GM10266 (cell line): Measurements from ENCODE around the gene OR1E2.
"Not testable (repeated sequence)": the region's sequence is repeated elsewhere in the genome, so short reads cannot be mapped to it uniquely, and the experiment has no call there.

ENCODE experiments used
- DNase-seq: peaks from one replicate; pipeline ENCODE4 v3.0.0; 2012; ENCODE audit errors: extremely low spot score
- TF ChIP-seq, protein P1 (sequence below): IDR thresholded peaks from 2 replicates; pipeline ENCODE4 v1.5.1; 2012; ENCODE audit warnings: mild to moderate bottlenecking, low read depth; ENCODE audit not compliant: control insufficient read depth, insufficient read depth; ENCODE audit errors: missing control alignments

OR1E2 gene

DNA sequence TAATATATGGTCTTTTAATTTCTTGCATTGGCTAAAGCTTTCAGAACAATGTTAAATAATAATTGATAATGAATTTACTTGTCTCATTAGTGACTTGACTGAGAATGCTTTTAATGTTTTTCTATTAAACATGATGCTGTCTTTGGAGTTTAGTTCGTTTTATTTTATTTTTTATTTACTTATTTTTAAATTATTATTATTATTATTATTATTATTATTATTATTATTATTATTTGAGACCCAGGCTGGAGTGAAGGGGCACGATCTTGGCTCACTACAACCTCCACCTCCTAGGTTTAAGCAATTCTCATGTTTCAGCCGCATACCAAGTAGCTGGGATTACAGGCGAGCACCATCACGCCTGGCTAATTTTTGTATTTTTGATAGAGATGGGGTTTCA, 18.0 kb downstream of the OR1E2 start:
- TF ChIP-seq, protein P1, sequence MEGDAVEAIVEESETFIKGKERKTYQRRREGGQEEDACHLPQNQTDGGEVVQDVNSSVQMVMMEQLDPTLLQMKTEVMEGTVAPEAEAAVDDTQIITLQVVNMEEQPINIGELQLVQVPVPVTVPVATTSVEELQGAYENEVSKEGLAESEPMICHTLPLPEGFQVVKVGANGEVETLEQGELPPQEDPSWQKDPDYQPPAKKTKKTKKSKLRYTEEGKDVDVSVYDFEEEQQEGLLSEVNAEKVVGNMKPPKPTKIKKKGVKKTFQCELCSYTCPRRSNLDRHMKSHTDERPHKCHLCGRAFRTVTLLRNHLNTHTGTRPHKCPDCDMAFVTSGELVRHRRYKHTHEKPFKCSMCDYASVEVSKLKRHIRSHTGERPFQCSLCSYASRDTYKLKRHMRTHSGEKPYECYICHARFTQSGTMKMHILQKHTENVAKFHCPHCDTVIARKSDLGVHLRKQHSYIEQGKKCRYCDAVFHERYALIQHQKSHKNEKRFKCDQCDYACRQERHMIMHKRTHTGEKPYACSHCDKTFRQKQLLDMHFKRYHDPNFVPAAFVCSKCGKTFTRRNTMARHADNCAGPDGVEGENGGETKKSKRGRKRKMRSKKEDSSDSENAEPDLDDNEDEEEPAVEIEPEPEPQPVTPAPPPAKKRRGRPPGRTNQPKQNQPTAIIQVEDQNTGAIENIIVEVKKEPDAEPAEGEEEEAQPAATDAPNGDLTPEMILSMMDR = no peak
- no peak for DNase-seq

DNA sequence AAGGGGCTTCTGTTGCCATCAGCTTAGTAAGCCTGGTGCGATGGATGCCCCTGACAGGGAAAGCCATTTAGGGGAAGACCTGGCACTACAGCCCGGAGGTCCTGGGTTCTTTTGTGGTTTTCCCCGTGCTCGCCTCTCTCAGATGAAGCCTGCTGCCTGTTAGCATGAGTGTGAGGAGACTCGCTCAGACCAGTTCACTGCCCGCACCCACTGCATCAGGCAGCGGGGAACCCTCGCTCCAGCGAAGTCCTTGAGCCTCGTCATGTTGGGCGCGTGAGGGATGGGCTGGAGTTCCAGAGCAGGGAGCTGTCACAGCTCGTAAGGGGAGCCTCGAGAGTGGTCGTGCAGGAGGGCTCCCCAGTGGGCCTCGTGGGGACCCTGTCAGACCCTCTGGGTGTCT, 21.4 kb downstream of the OR1E2 start:
- not testable (repeated sequence) for DNase-seq

DNA sequence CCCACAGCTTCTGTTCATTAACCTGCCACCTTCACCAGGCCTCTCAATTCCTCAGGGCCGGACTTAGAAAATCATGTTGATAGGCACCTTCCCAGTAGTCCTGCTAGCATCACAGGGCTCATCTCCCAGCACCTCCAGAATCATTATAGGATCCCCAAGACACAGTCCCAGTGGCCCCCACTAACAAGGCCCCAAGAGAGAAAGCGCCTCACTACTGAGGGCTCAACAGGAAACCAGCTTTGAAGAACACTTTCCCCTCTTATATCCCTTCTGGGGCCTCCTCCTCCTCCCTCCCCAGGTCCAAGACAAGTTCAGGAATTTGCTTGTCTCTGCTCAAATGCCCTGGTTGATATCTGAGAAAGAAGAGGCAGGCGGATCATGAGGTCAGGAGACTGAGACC, 22.6 kb downstream of the OR1E2 start, which contains the start of gene OR3A3:
OR3A3 (plus strand) TSS at position 301 of the 400 bp plus-strand sequence.
- TF ChIP-seq, protein P1 = no peak
- DNase-seq = no peak

DNA sequence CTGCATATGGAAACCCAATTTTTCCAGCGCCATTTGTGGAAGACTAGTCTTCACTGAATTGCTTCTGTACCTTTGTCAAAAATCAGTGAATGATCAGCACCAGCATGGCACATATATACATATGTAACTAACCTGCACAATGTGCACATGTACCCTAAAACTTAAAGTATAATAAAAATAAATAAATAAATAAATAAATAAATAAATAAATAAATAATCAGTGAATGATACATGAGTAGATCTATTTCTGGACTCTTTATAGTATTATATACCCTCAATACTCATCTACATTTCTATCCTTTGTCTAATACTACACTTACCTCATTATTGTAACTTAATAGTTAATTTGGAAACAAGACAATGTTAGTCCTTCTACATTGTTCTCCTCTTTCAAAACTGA, 29.8 kb downstream of the OR1E2 start:
- DNase-seq = not testable (repeated sequence)

DNA sequence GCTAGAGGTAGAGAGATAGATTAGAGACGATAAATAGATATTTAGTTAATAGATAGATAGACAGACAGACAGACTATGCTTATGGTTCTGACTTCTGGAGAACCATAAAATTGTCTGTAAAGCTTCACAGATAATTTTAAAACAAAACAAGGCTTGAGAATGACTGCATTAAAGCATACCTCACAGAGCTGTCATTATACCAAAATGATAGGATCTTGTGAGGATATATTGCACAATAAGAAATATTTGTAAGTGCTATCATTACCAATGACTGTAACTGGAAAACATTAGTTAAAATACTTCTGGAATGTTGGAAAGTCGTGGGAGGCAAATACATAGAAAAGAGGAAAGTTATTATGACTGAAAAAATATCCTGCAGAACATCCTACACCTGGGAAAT, 31.9 kb downstream of the OR1E2 start:
- TF ChIP-seq, protein P1 = no peak
- no peak for DNase-seq

DNA sequence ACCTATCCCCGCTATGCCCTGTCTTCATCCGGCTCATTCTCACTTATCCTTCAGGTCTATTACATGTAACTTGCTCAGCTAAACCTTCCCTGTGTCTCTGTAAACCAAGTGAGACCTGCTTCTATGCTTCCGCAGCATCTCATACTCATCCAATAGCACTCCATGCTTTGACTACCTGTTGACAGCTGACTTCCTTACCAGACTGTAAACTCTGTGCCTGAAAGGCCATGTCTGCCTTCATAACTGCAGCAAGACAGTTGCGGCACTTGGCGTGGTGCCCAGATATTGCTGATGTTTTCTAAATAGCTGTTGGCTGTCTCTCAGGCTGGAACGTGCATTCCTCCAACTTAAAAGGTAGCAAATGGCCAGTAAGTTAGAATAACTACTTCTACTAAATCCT, 33.6 kb downstream of the OR1E2 start:
- no peak for DNase-seq
- TF ChIP-seq, protein P1 = no peak

DNA sequence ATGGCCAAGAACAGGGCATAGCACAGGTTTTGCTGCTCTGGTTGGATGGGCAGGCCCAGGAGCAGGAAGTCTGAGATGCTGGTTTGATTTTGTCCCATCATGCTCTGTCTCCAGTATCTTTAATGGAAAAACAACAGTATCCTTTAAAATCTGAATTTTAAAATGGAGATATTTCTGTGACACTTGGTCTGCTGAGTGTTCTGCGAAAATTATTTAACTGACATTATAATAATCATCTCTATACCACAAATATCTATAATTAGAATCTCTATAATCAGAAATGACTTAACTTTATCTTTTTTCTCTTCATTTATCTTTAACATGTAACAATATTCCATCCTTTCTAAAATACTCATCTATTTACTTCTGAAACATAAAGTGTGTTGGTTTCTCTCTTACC, 35.3 kb downstream of the OR1E2 start, which contains the start of gene OR1E1:
OR1E1 (minus strand) TSS at position 101 of the 400 bp plus-strand sequence; CDS start at position 101, 0 bp downstream.
- TF ChIP-seq, protein P1 = no peak
- DNase-seq = no peak

DNA sequence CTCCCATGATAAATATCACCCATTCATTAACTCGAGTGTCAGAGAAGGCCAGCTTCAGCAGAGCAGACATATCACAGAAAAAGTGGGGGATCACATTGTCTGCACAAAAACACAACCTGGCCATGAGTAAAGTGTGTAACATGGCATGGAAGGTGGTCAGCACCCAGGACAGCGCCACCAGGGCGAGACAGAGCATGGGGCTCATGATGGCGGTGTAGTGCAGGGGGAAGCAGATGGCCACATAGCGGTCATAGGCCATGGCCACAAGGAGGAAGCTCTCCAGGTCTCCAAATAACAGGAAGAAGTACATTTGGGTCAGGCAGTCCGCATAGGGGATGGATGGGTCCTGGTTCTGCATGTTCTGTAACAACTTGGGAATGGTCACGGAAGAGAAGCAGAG, 35.8 kb downstream of the OR1E2 start:
- DNase-seq = not testable (repeated sequence)

DNA sequence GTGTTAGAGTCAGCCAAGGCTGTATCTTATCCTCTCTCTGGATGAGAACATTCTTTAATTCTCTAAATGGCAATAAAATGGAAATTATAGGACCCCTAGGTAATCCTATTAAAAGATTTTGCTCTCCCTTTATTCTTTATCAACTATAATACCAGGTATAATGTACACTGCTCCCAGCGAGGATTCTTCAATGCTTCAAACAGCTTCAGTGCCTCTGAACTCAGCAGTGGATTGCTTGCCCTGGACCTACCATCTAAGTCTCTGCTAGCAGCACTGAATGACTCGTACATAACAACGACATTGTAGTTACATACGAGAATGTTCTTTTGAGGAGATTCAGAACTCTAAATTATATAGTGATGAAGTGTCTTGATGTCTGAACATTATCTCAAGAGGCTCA, 43.9 kb downstream of the OR1E2 start:
- TF ChIP-seq, protein P1 = no peak
- DNase-seq = no peak
